ENCODE results near the gene FGD5. TPM values are rescaled to one million over a fixed set of nuclear protein-coding genes. Genes with fewer than 3 reads are reported as not detected.

FGD5 gene
- polyA plus RNA-seq, 1 donor (not counting 4 experiments of a cell fraction or from before 2014, with no cell fraction given) = not detected

GRCh38 chr3:14948609-14949038 lies 129.9 kb downstream of the FGD5 start:
- FAIRE-seq (no peak), DNase-seq (ENCODE audit: low read depth, low spot score) (no peak)
- H3K27ac ChIP-seq (ENCODE audit: control insufficient read depth, insufficient read depth, low read length) = peak overlapping the region; percentile 83
- H3K79me2 ChIP-seq (ENCODE audit: control insufficient read depth, insufficient read depth, low read length) = peaks cover 73% of the 10 kb centered on the region
- no peaks in the 10 kb centered on the region for H4K20me1 ChIP-seq (ENCODE audit: control insufficient read depth, extremely low read depth, insufficient read depth, low read length)
- peak overlapping the region; percentile 80 for H2AFZ ChIP-seq (ENCODE audit: control insufficient read depth, low read length)
- H3K27me3 ChIP-seq (ENCODE audit: control insufficient read depth, extremely low read depth, insufficient read depth, low read length) = no peaks in the 10 kb centered on the region
- peaks cover 7% of the 10 kb centered on the region for H3K4me1 ChIP-seq (ENCODE audit: control insufficient read depth, extremely low read depth, insufficient read depth, low read length)
- dilution Hi-C loops (cut with MboI; ENCODE audit: extremely low pct_ligation_motif_present, low sequenced_read_pairs) = no loop called here
- TF ChIP-seq EZH2 (IDR thresholded peaks at IDR 0.05; ENCODE audit: low read length) = no peak
- no peak for TF ChIP-seq CTCF (optimal IDR thresholded peaks at IDR 0.05 in 1 of 3, IDR thresholded peaks at IDR 0.05 in 1 of 3, conservative IDR thresholded peaks at IDR 0.05 in 1 of 3; ENCODE audit: extremely low read depth in 1 of 3, insufficient read depth in 2 of 3, low read length in 3 of 3)
- no peaks in the 10 kb centered on the region for H3K9me3 ChIP-seq (ENCODE audit: control insufficient read depth, low read depth, low read length)
- H3K9me1 ChIP-seq (ENCODE audit: control insufficient read depth, extremely low read depth, insufficient read depth, low read length) = peaks cover 6% of the 10 kb centered on the region
- peaks cover 8 to 10% of the 10 kb centered on the region in 2 experiments for H3K36me3 ChIP-seq (ENCODE audit: control insufficient read depth in 2 of 2, extremely low read depth in 1 of 2, insufficient read depth in 2 of 2, low read length in 2 of 2)
- peak overlapping the region; percentile 72 to 97 (median 86) for H3K4me3 ChIP-seq (ENCODE audit: control insufficient read depth in 2 of 3, extremely low read depth in 1 of 3, insufficient read depth in 2 of 3, low read depth in 1 of 3, low read length in 3 of 3)
- H3K4me2 ChIP-seq (ENCODE audit: control insufficient read depth, extremely low read depth, insufficient read depth, low read depth, low read length) = peak overlapping the region; percentile 99
- peak overlapping the region; percentile 84 for H3K9ac ChIP-seq (ENCODE audit: control insufficient read depth, extremely low read depth, insufficient read depth, low read length)

GRCh38 chr3:14949126-14949525 lies 130.4 kb downstream of the FGD5 start:
- Histone ChIP-seq H3K9me1 (ENCODE audit: control insufficient read depth, extremely low read depth, insufficient read depth, low read length) (peaks cover 6% of the 10 kb centered on the region), H3K79me2 (ENCODE audit: control insufficient read depth, insufficient read depth, low read length) (peaks cover 72% of the 10 kb centered on the region), H3K27me3 (ENCODE audit: control insufficient read depth, extremely low read depth, insufficient read depth, low read length) (no peaks in the 10 kb centered on the region), H4K20me1 (ENCODE audit: control insufficient read depth, extremely low read depth, insufficient read depth, low read length) (no peaks in the 10 kb centered on the region), H3K9me3 (ENCODE audit: control insufficient read depth, low read depth, low read length) (no peaks in the 10 kb centered on the region), H2AFZ (ENCODE audit: control insufficient read depth, low read length) (peak overlapping the region; percentile 80), H3K4me3 (ENCODE audit: control insufficient read depth in 2 of 3, extremely low read depth in 1 of 3, insufficient read depth in 2 of 3, low read depth in 1 of 3, low read length in 3 of 3) (peak overlapping the region; percentile 72 to 97 (median 86)), H3K4me1 (ENCODE audit: control insufficient read depth, extremely low read depth, insufficient read depth, low read length) (peaks cover 7% of the 10 kb centered on the region), H3K36me3 (ENCODE audit: control insufficient read depth in 2 of 2, extremely low read depth in 1 of 2, insufficient read depth in 2 of 2, low read length in 2 of 2) (peaks cover 5 to 7% of the 10 kb centered on the region in 2 experiments), H3K4me2 (ENCODE audit: control insufficient read depth, extremely low read depth, insufficient read depth, low read depth, low read length) (peak overlapping the region; percentile 99), H3K27ac (ENCODE audit: control insufficient read depth, insufficient read depth, low read length) (peak overlapping the region; percentile 83), H3K9ac (ENCODE audit: control insufficient read depth, extremely low read depth, insufficient read depth, low read length) (peak overlapping the region; percentile 84)
- dilution Hi-C loops (cut with MboI; ENCODE audit: extremely low pct_ligation_motif_present, low sequenced_read_pairs) = no loop called here
- TF ChIP-seq CTCF (optimal IDR thresholded peaks at IDR 0.05 in 1 of 3, IDR thresholded peaks at IDR 0.05 in 1 of 3, conservative IDR thresholded peaks at IDR 0.05 in 1 of 3; ENCODE audit: extremely low read depth in 1 of 3, insufficient read depth in 2 of 3, low read length in 3 of 3) (no peak), EZH2 (IDR thresholded peaks at IDR 0.05; ENCODE audit: low read length) (no peak)
- FAIRE-seq (peak; percentile 79), DNase-seq (ENCODE audit: low read depth, low spot score) (no peak)

All from keratinocyte (primary cell).